GM12872 (cell line): Measurements from ENCODE around the gene EXOC4.

ENCODE experiments used
- CTCF ChIP-seq: IDR thresholded peaks from 3 replicates; pipeline ENCODE4 v1.5.1; 2011; ENCODE audit warnings: low read depth, mild to moderate bottlenecking, low read length, moderate library complexity; ENCODE audit not compliant: insufficient read depth

Gene EXOC4

GRCh38 chr7:133602291-133602690 is 349.4 kb downstream of the EXOC4 start:
- TF ChIP-seq CTCF, result no peak

- no peak for TF ChIP-seq CTCF
These were observed 354.1 kb downstream of the EXOC4 start for GRCh38 chr7:133606991-133607390.

- TF ChIP-seq CTCF, result no peak
These were observed 356.9 kb downstream of the EXOC4 start for GRCh38 chr7:133609806-133610205.

- TF ChIP-seq CTCF, result no peak
These were observed 359.1 kb downstream of the EXOC4 start for GRCh38 chr7:133611955-133612354.

GRCh38 chr7:133613250-133613790 is 360.4 kb downstream of the EXOC4 start:
- no peak for TF ChIP-seq CTCF

- no peak for TF ChIP-seq CTCF
These were observed 361.4 kb downstream of the EXOC4 start for GRCh38 chr7:133614251-133614650.

- TF ChIP-seq CTCF, result no peak
These were observed 366.1 kb downstream of the EXOC4 start for GRCh38 chr7:133618970-133619369.
